Measurements from ENCODE around the gene MRAP2.
"Not testable (repeated sequence)": the region's sequence is repeated elsewhere in the genome, so short reads cannot be mapped to it uniquely, and the experiment has no call there.

The MRAP2 gene

DNA sequence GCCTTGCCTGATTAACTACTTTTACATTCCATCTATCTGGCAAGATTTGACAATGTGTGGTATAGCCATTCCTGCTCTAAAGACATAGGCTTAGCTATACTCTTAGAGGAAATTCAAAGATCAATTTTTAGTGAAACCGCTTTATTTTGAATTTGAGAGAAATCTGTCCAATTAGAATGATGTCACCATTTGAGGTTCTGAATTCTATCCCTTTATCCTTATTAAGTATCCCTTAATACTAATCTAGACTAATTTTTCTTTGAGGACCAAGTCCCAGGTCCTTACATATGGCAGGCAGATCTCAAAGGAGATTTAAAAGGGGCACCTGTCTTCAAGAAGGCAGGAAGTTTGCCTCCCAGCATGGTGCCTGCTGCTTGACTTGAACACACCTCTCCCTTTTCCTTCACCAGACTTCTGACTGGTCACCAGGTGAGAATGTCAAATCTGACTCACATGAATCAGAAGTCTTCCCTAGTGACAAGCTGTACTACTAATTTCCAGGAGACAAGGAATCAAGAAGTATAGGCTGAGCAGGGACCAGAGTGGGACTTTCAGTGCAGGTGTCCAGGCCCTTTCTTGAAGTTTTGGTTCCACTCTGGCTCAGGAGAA, 15.0 kb upstream of the MRAP2 start:
- peaks cover 2% of the 10 kb centered on the region for H3K27me3 Mint-ChIP-seq
- H3K27ac Mint-ChIP-seq: no peak overlapping the region
- no peak overlapping the region for H3K4me3 Mint-ChIP-seq
- ATAC-seq: no peak
- H3K36me3 Mint-ChIP-seq (ENCODE audit: low read depth): no peaks in the 10 kb centered on the region
- H3K9me3 Mint-ChIP-seq: no peaks in the 10 kb centered on the region
- no peak for DNase-seq
- H3K4me1 Mint-ChIP-seq: no peaks in the 10 kb centered on the region

DNA sequence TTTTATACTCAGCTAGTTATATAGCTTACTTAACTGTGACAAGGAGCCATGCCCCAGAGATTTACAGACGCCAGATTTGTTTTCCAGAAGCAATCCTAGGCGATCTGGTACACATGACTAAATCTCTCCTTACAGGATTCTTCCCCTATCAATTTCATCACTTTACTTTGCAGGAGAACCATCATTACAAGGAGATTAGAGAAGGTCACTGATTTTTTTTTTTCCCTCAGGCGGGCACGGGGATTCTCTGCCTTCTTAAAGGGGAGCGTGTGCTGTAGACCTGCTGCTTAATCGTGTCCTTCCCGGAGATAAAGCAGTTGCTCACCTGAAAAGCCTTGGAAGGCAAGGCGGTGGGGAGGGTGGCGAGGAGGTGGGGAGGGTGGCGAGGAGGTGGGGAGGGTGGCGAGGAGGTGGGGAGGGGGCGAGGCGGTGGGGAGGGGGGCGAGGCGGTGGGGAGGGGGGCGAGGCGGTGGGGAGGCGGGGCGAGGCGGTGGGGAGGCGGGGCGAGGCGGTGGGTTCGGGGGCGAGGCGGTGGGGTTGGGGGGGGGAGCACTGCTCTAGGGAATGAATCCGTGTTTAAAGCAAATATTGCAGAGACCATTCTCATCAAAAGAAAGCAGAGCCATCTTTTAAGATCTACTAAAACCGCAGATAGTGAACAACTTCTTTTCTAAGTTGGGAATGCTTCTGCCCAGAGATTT, 14.3 kb upstream of the MRAP2 start:
- Mint-ChIP-seq H3K27me3 (peaks cover 2% of the 10 kb centered on the region), H3K4me3 (no peak overlapping the region), H3K4me1 (no peaks in the 10 kb centered on the region), H3K27ac (no peak overlapping the region), H3K9me3 (no peaks in the 10 kb centered on the region), H3K36me3 (ENCODE audit: low read depth) (no peaks in the 10 kb centered on the region)
- DNase-seq: no peak
- ATAC-seq: no peak

DNA sequence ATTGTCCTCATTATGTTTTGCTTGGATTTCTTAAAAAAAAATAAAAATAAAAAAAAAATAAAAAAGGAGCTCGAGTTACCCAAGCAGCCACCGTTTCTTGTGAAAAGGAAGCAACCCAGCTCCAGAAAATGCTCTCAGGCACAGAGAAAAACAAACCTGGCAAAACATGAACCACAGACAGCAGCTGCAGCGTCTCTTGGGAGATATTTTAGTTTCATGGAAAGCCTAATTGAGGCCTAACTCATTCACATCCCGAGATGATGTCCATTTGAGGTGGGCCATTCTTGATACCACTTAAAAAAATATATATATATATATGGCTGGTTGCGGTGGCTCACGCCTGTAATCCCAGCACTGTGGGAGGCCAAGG, 13.7 kb upstream of the MRAP2 start:
- Mint-ChIP-seq H3K36me3 (ENCODE audit: low read depth) (no peaks in the 10 kb centered on the region), H3K27me3 (peaks cover 2% of the 10 kb centered on the region), H3K4me1 (no peaks in the 10 kb centered on the region), H3K9me3 (no peaks in the 10 kb centered on the region), H3K27ac (no peak overlapping the region), H3K4me3 (no peak overlapping the region)
- DNase-seq (no peak), ATAC-seq (no peak)

DNA sequence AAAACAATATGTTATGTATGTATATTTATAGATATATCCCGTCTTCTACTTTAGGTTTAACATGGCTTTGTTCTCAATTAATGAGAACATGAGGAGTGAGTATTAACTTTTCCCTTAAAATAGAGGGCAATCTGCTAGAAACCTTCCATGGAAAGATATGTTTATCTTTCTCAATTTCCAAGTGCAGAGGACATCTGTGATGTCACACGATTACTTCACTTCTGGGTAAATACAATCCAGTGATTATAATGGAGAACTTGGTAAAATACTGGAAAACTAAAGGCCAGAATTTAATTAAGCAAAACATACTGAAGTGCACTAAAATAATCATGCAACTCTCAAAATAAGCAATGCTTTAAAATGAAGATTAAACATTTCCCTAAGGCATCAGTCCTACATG, 11.9 kb upstream of the MRAP2 start:
- ATAC-seq (no peak), DNase-seq (no peak)
- Mint-ChIP-seq H3K9me3 (peaks cover 7% of the 10 kb centered on the region), H3K27ac (no peak overlapping the region), H3K27me3 (peaks cover 2% of the 10 kb centered on the region), H3K36me3 (ENCODE audit: low read depth) (no peaks in the 10 kb centered on the region), H3K4me1 (no peaks in the 10 kb centered on the region), H3K4me3 (no peak overlapping the region)

DNA sequence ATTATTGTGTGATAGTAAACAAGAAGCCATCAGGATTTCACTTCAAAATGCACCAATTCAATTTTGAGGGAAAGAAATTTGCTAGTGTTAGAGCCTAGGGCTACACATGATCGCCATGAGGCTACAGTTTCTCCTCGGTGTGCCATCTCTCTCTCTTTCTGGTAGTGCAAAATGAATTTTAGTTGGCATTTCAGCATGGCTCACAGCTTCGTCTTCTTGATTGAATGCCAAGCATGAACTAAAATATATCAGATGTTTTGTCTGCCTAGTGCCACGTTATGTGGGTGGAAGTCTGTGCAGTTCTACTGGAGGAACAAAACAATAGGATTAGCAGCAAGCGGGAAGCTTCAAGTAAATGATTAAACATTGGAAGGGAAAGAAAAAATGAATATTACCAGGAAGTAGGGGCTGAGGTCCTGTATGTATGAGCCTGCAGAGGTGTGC, 6.8 kb upstream of the MRAP2 start:
- Mint-ChIP-seq H3K27ac (no peak overlapping the region), H3K9me3 (peaks cover 7% of the 10 kb centered on the region), H3K36me3 (ENCODE audit: low read depth) (no peaks in the 10 kb centered on the region), H3K4me3 (no peak overlapping the region), H3K27me3 (peaks cover 12% of the 10 kb centered on the region), H3K4me1 (no peaks in the 10 kb centered on the region)
- ATAC-seq: no peak
- DNase-seq: no peak

DNA sequence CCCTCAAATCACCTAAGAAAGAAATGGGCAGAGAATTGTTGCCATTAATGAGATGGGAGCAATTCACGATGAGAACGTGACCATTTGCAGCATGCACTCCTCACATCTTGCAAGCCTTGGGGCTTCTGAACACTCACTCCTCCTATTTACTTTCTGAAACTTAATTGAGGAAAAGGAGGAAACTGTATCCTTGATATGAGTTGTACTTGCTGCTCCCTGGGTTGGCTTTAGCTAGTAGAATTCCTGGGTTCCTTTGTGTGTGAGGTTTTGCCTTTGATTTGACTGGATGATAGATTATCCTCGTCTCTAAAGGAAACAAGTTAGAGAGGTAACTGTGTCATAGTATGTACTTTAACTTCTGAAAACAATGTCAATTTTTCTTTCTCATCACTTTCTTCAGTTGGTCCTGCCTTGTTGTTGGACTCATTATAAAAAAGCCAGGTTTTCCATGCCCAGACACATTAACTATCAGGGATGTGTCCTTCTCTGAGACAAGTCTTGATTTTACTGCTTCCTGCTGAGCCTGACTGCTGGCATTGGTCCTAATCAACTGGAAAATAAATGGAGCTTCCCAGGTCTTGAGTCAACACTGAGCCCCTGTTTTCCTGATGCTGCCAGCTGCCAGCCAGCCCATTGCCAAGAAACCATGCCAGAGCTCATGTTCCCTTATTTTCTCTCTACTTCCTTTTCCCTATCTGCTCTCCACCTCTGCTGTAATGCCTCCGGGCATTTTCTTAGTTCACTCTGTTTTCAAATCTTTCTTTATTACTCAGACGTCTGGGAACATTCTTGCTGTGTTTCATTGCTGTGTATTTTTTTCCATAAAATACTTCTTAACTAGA, 6.0 kb upstream of the MRAP2 start:
- no peak overlapping the region for H3K27ac Mint-ChIP-seq

DNA sequence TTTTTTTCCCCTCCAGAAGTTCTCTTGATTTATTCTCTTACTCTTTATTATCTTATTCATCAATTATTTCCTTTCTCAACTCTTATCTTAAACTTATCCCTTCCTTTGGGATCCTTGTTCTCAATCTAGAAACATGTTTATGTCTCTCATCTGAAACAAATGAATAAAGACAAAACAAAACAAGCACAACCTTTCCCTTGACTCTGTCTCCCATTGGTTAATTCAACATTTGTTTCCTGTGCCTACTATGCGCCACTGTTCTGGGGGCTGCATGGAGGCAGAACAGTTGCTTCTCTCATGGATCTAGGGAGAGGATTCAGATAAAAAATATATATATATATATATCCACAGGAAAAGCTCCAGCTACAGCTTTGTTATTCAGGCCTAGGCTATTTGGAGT, 5.2 kb upstream of the MRAP2 start:
- Mint-ChIP-seq H3K27ac (no peak overlapping the region), H3K9me3 (peaks cover 7% of the 10 kb centered on the region), H3K4me1 (no peaks in the 10 kb centered on the region), H3K27me3 (peaks cover 25% of the 10 kb centered on the region), H3K4me3 (no peak overlapping the region), H3K36me3 (ENCODE audit: low read depth) (no peaks in the 10 kb centered on the region)
- DNase-seq: no peak
- no peak for ATAC-seq

More for the DNA sequence above, 6.0 kb upstream of the MRAP2 start:
- Mint-ChIP-seq H3K36me3 (ENCODE audit: low read depth) (no peaks in the 10 kb centered on the region), H3K4me3 (no peak overlapping the region), H3K9me3 (peaks cover 7% of the 10 kb centered on the region), H3K27me3 (peaks cover 17% of the 10 kb centered on the region), H3K4me1 (no peaks in the 10 kb centered on the region)
- DNase-seq: no peak
- ATAC-seq: no peak

DNA sequence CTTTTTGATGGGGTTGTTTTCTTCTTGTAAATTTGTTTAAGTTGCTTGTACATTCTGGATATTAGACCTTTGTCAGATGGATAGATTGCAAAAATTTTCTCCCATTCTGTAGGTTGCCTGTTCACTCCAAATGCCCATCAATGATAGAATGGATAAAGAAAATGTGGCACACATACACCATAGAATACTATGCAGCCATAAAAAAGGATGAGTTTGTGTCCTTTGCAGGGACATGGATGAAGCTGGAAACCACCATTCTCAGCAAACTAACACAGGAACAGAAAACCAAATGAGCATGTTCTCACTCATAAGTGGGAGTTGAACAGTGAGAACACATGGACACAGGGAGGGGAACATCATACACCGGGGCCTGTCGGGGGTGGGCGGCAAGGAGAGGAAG, 1.6 kb upstream of the MRAP2 start:
- H3K36me3 Mint-ChIP-seq (ENCODE audit: low read depth); ATAC-seq; H3K9me3 Mint-ChIP-seq; H3K4me3 Mint-ChIP-seq; H3K4me1 Mint-ChIP-seq; DNase-seq; H3K27ac Mint-ChIP-seq: not testable (repeated sequence)
- H3K27me3 Mint-ChIP-seq: peaks cover 43% of the 10 kb centered on the region

DNA sequence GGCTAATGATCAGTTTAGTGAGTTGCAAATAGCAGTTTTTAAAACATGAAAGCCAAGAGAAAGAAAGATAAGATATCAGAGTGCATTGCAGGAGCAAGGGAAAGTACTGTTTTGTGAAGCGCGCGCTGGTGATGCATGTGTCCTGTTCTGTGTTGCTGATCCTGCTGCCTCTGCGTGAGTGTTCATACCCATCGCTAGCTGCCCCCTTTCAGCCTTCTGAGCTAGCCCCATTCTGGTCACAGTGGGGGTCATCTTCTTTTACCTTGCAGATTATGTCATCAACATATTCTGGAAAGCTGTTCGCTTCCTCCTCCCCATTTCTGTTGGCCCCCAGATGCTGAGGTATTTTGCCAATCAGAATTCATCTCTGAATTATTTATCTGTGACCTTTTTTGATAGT, 1.9 kb downstream of the MRAP2 start:
- Mint-ChIP-seq H3K4me1 (no peaks in the 10 kb centered on the region), H3K4me3 (no peak overlapping the region), H3K36me3 (ENCODE audit: low read depth) (no peaks in the 10 kb centered on the region), H3K27me3 (peaks cover 44% of the 10 kb centered on the region), H3K9me3 (peaks cover 5% of the 10 kb centered on the region), H3K27ac (no peak overlapping the region)
- ATAC-seq: no peak
- DNase-seq: no peak

DNA sequence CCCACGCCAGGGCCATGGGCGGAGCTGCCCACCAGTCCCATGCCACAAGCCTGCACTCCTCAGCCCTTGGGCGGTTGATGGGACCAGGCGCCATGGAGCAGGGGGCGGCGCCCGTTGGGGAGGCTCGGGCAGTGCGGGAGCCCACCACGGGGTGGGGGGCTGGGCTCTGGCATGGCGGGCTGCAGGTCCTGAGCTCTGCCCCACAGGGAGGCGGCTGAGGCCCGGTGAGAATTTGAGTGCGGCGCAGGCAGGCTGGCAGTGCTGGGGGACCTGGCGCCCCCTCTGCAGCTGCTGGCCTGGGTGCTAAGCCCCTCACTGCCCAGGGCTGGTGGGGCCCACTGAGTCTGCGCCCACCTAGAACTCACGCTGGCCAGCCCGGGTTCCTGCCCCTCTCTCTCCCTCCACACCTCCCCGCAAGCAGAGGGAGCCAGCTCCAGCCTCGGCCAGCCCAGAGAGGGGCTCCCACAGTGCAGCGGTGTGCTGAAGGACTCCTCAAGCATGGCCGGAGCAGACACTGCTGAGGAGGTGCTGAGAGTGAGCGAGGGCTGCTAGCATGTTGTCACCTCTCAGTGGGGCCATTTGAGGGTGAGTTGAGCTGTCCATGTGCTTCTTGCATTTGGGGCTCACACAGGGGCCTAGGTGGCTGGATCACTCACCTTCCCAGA, 4.0 kb downstream of the MRAP2 start:
- Mint-ChIP-seq H3K9me3 (peaks cover 5% of the 10 kb centered on the region), H3K27me3 (peaks cover 30% of the 10 kb centered on the region), H3K4me3 (no peak overlapping the region), H3K36me3 (ENCODE audit: low read depth) (no peaks in the 10 kb centered on the region), H3K4me1 (no peaks in the 10 kb centered on the region), H3K27ac (no peak overlapping the region)
- DNase-seq: no peak
- ATAC-seq: no peak

DNA sequence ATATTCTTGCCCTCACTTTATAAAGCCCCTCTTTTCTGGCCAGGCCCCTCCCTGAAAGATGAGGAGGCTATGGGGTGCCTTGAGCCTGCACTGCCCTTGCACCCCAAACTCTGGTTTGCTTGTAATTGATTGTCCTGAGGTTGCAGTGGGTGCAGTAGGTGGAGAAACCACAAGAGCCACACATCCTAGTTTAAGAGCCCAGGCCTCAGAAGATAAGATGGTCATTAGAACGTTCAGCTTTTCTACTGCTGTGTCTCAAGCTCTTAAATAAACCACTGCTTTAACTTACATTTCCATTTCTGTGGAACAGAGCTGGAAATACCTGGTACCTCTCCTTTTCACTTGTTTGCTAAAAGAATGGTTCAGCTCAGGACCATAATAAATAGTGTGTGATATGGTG, 9.0 kb downstream of the MRAP2 start:
- Mint-ChIP-seq H3K9me3 (no peaks in the 10 kb centered on the region), H3K36me3 (ENCODE audit: low read depth) (no peaks in the 10 kb centered on the region), H3K4me1 (no peaks in the 10 kb centered on the region), H3K27me3 (peaks cover 11% of the 10 kb centered on the region), H3K4me3 (no peak overlapping the region), H3K27ac (no peak overlapping the region)
- DNase-seq (no peak), ATAC-seq (no peak)

DNA sequence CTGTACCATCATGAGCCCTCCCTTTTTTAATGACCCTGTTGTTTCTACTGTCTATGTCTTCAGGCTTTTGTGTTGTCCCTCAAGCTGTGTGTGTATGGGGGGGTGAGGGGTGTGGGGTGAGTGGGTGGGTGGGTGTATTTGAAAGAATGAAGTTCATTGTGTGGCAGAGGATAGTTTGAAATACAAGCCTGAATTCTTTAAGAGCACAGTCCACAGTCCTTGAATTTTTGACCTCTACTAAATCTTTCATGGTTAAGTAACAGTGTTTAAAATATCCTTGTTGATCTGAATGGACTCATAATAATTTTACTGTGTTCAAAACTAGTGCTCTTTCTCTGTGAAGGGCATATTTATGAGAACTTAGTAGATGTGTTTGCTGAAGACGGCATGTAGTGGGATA, 10.0 kb downstream of the MRAP2 start:
- no peak for ATAC-seq
- Mint-ChIP-seq H3K27me3 (peaks cover 10% of the 10 kb centered on the region), H3K4me1 (no peaks in the 10 kb centered on the region), H3K4me3 (no peak overlapping the region), H3K9me3 (no peaks in the 10 kb centered on the region), H3K27ac (no peak overlapping the region), H3K36me3 (ENCODE audit: low read depth) (no peaks in the 10 kb centered on the region)
- no peak for DNase-seq

DNA sequence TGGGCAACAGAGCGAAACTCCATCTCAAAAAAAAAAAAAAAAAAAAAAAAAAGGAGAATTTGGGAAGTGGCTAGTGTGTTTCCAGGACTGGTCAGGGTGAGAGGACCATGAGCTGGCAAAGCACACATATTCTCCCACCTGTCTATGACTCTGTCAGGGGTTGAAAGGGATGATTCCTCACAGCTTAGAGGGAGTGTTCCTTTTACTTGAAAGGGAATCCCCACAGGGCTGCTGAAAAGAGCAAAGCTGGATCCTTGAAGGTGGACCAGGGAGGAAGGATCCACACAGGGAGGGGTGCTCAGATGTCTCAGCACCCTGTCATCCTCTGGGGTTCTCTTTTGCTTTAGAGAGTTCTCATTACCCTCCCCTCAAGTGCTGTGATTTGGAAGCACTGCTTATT, 13.2 kb downstream of the MRAP2 start:
- no peak overlapping the region for H3K4me3 Mint-ChIP-seq

DNA sequence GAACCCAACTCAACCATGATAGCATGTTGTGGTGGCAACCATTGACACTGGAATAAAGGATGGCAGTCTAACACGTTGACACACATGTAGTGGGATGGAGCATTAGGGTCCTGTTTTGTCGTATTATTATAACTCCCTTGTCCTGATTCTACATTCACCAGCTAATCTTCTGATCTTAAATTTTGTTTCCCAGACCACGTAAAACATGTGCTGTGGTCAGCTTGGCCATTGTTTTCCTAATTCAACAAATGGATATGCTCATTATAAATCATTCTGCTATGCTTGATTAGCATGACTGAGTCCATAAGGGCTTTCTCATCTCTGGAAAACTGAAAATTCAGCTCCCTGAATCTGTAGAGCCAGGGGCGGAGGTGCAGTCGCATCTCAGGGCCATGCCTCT, 15.0 kb downstream of the MRAP2 start:
- H3K27ac Mint-ChIP-seq: no peak overlapping the region
- peaks cover 4% of the 10 kb centered on the region for H3K27me3 Mint-ChIP-seq
- H3K4me3 Mint-ChIP-seq: no peak overlapping the region
- H3K9me3 Mint-ChIP-seq: no peaks in the 10 kb centered on the region
- DNase-seq (no peak), ATAC-seq (no peak)
- no peaks in the 10 kb centered on the region for H3K36me3 Mint-ChIP-seq (ENCODE audit: low read depth)
- H3K4me1 Mint-ChIP-seq: no peaks in the 10 kb centered on the region

More for the DNA sequence above, 13.2 kb downstream of the MRAP2 start:
- H3K36me3 Mint-ChIP-seq (ENCODE audit: low read depth): no peaks in the 10 kb centered on the region
- H3K27me3 Mint-ChIP-seq: peaks cover 10% of the 10 kb centered on the region
- DNase-seq: no peak
- no peaks in the 10 kb centered on the region for H3K9me3 Mint-ChIP-seq
- no peak overlapping the region for H3K27ac Mint-ChIP-seq
- no peak for ATAC-seq
- no peaks in the 10 kb centered on the region for H3K4me1 Mint-ChIP-seq

DNA sequence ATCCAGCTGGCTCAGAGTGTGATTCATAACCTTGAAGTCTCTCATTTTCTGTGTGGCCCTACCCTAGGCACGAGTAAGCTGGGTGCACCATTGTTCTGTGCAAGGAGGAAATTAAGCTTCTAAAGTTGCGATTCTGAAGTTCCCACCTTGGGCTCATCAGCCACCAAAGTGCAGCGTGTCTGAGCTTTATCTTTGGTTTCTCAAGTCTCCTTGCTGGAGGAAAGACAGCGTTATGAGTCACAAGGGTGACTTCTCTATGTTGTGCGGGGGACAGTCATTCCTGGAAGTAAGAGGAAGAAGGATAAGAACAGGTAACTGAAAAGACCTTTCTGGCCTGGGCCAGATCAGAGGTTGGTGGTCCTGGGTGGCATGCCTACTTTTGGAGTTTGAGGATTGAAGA, 16.8 kb downstream of the MRAP2 start:
- Mint-ChIP-seq H3K9me3 (no peaks in the 10 kb centered on the region), H3K27ac (no peak overlapping the region), H3K4me3 (no peak overlapping the region), H3K4me1 (no peaks in the 10 kb centered on the region), H3K27me3 (peaks cover 4% of the 10 kb centered on the region), H3K36me3 (ENCODE audit: low read depth) (no peaks in the 10 kb centered on the region)
- ATAC-seq: no peak
- DNase-seq: no peak
